GM23338 (cell line): ENCODE data around the gene L3MBTL1. TPM values are rescaled to one million over a fixed set of nuclear protein-coding genes. Genes with fewer than 3 reads are reported as not detected.

Source experiments
- ATAC-seq: fragments of 200-7000 bp; cut with Tn5 transposase; 3 replicates; pipeline ENCODE4 v1.9.1; 2020
- DNase-seq: peaks from one replicate; pipeline ENCODE4 v3.0.0-alpha.2; 2015; ENCODE audit warnings: low spot score
- H2AFZ ChIP-seq: fragments of 200-600 bp; sonication (generic); 2 replicates; pipeline ENCODE4 v1.8.0; 2016; ENCODE audit warnings: antibody characterized with exemption, mild to moderate bottlenecking, moderate library complexity
- H3F3A ChIP-seq: fragments of 200-600 bp; sonication (generic); replicated peaks from 2 replicates; pipeline ENCODE4 v1.8.0; 2017; ENCODE audit warnings: antibody characterized with exemption, mixed run types, low read depth
- H3K27ac ChIP-seq: fragments of 200-600 bp; sonication (generic); 2 replicates; pipeline ENCODE4 v1.6.1; 2016; ENCODE audit warnings: low read depth
- H3K27me3 ChIP-seq: fragments of 200-600 bp; sonication (generic); 2 replicates; pipeline ENCODE4 v1.8.0; 2016; ENCODE audit warnings: mild to moderate bottlenecking, mixed run types, moderate library complexity; ENCODE audit not compliant: insufficient read depth
- H3K36me3 ChIP-seq: fragments of 200-600 bp; sonication (generic); 2 replicates; pipeline ENCODE4 v1.8.0; 2016; ENCODE audit warnings: mild to moderate bottlenecking; ENCODE audit not compliant: insufficient read depth
- H3K4me1 ChIP-seq: fragments of 200-600 bp; sonication (generic); 2 replicates; pipeline ENCODE4 v1.8.0; 2016; ENCODE audit warnings: mild to moderate bottlenecking, moderate library complexity; ENCODE audit not compliant: insufficient read depth
- H3K4me2 ChIP-seq: fragments of 200-600 bp; sonication (generic); 2 replicates; pipeline ENCODE4 v1.7.1; 2017; ENCODE audit warnings: mixed run types
- H3K4me3 ChIP-seq: fragments of 200-600 bp; sonication (generic); 2 replicates; pipeline ENCODE4 v1.6.1; 2016; ENCODE audit warnings: mixed run types
- H3K79me2 ChIP-seq: fragments of 200-600 bp; sonication (generic); replicated peaks from 2 replicates; pipeline ENCODE4 v1.8.0; 2017; ENCODE audit warnings: mild to moderate bottlenecking; ENCODE audit not compliant: insufficient read depth
- H3K9me2 ChIP-seq: fragments of 200-600 bp; sonication (generic); 2 replicates; pipeline ENCODE4 v1.8.0; 2017; ENCODE audit not compliant: insufficient read depth
- H4K20me1 ChIP-seq: fragments of 200-600 bp; sonication (generic); replicated peaks from 2 replicates; pipeline ENCODE4 v1.8.0; 2017; ENCODE audit warnings: mild to moderate bottlenecking; ENCODE audit not compliant: insufficient read depth
- H3K27ac Mint-ChIP-seq: 2 replicates; pipeline ENCODE4 v1.8.0; 2020; ENCODE audit warnings: inconsistent platforms, mild to moderate bottlenecking, moderate library complexity, mixed read lengths
- H3K27me3 Mint-ChIP-seq: 3 replicates; pipeline ENCODE4 v1.8.0; 2022; ENCODE audit warnings: low read depth, mild to moderate bottlenecking, moderate library complexity, mixed read lengths, inconsistent platforms; ENCODE audit not compliant: insufficient read depth, poor library complexity
- H3K36me3 Mint-ChIP-seq: 3 replicates; pipeline ENCODE4 v1.8.0; 2021; ENCODE audit warnings: low read depth, mild to moderate bottlenecking, inconsistent platforms, moderate library complexity, mixed read lengths
- H3K4me1 Mint-ChIP-seq: 3 replicates; pipeline ENCODE4 v1.8.0; 2020; ENCODE audit warnings: mild to moderate bottlenecking, inconsistent platforms, mixed read lengths
- H3K4me3 Mint-ChIP-seq: 3 replicates; pipeline ENCODE4 v1.8.0; 2021; ENCODE audit warnings: moderate library complexity, mild to moderate bottlenecking, inconsistent platforms, mixed read lengths
- H3K9me3 Mint-ChIP-seq: 3 replicates; pipeline ENCODE4 v1.8.0; 2020; ENCODE audit warnings: moderate library complexity, mild to moderate bottlenecking, inconsistent platforms, mixed read lengths
- CREB1 ChIP-seq: fragments of 250-450 bp; sonication (Bioruptor Pico); IDR thresholded peaks from 2 replicates; pipeline ENCODE4 v1.5.0; 2020; ENCODE audit warnings: low read depth, mild to moderate bottlenecking, moderate library complexity
- CTCF ChIP-seq, 2 experiments: fragments of 200-600 bp in 1 of 2; sonication (generic) in 1 of 2; conservative IDR thresholded peaks; 2 replicates each; pipeline versions ENCODE4 v1.5.1 to v1.6.1; 2016 to 2017; ENCODE audit warnings: antibody characterized with exemption in 2 of 2, low read depth in 2 of 2, mild to moderate bottlenecking in 2 of 2, moderate library complexity in 1 of 2
- EZH2 ChIP-seq: fragments of 200-600 bp; sonication (generic); IDR thresholded peaks from one replicate; pipeline ENCODE4 v1.8.0; 2017; ENCODE audit warnings: antibody characterized with exemption, mild to moderate bottlenecking, low read depth; ENCODE audit not compliant: unreplicated experiment
- EZH2phosphoT487 ChIP-seq: fragments of 200-600 bp; sonication (generic); IDR thresholded peaks from one replicate; pipeline ENCODE4 v1.8.1; 2018; ENCODE audit warnings: antibody characterized with exemption; ENCODE audit not compliant: unreplicated experiment
- JUNB ChIP-seq: IDR thresholded peaks from one replicate; pipeline ENCODE4 v1.6.1; 2016; ENCODE audit warnings: antibody characterized with exemption; ENCODE audit not compliant: unreplicated experiment
- NANOG ChIP-seq: IDR thresholded peaks from 2 replicates; pipeline ENCODE4 v1.6.1; 2016; ENCODE audit warnings: antibody characterized with exemption, borderline replicate concordance
- POLR2AphosphoS5 ChIP-seq: IDR thresholded peaks from 2 replicates; pipeline ENCODE4 v1.6.1; 2016; ENCODE audit warnings: antibody characterized with exemption, low read depth
- REST ChIP-seq: IDR thresholded peaks from one replicate; pipeline ENCODE4 v1.6.1; 2018; ENCODE audit warnings: antibody characterized with exemption; ENCODE audit not compliant: unreplicated experiment
- STAT1 ChIP-seq: IDR thresholded peaks from one replicate; pipeline ENCODE4 v1.6.1; 2016; ENCODE audit warnings: antibody characterized with exemption; ENCODE audit not compliant: unreplicated experiment
- ZNF114 ChIP-seq: fragments of 250-450 bp; sonication (Bioruptor Pico); IDR thresholded peaks from 2 replicates; pipeline ENCODE4 v1.5.0; 2020; ENCODE audit warnings: mild to moderate bottlenecking, moderate library complexity
- ZNF331 ChIP-seq: fragments of 250-450 bp; sonication (Bioruptor Pico); IDR thresholded peaks from 2 replicates; pipeline ENCODE4 v1.5.0; 2020; ENCODE audit warnings: low read depth, mild to moderate bottlenecking, moderate library complexity
- ZNF462 ChIP-seq: fragments of 250-450 bp; sonication (Bioruptor Pico); IDR thresholded peaks from 2 replicates; pipeline ENCODE4 v1.5.0; 2020; ENCODE audit warnings: mild to moderate bottlenecking, moderate library complexity
- polyA plus RNA-seq: library from polyadenylated mRNA; unstranded; fragments of >200 nt; fragmentation: Nextera tagmentation; extraction: Ambion mirVana; gene quantifications from 2 replicates; pipeline ENCODE4 v1.2.1, GENCODE V29; 2016
- total RNA-seq: library from RNA; depleted of rRNA; stranded (reverse); fragments of >200 nt; shearing (Covaris generic); gene quantifications from 2 replicates; pipeline ENCODE4 v1.2.3, GENCODE V29; 2014
- TF ChIP-seq, protein P1 (sequence below): IDR thresholded peaks from 2 replicates; pipeline ENCODE4 v1.6.1; 2016; ENCODE audit warnings: antibody characterized with exemption

Gene L3MBTL1
- total and polyA plus RNA-seq, 2 experiments from 2014 or later, result 6.5 to 33.6 TPM

DNA sequence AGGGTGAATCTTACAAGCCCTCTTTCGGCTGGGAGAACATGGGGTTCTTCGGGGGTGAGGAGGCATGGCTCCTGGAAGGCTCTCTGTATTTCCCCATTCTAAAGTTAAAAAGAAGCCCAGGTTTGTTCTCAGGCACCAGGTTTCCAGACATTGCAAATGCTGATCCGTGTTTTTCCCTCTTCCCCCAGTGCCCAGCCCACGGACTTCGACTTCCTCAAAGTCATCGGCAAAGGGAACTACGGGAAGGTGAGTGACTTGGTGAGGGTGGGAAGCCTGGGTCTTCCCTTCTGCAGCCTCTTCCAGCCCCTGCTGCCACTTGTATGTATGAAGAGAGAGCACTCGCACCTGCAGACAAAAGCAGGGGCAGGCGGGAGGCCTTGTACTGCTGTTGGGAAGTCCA is 60.0 kb downstream of the L3MBTL1 start:
- Histone ChIP-seq H3K27me3 (no peaks in the 10 kb centered on the region), H4K20me1 (no peaks in the 10 kb centered on the region), H3K9me2 (no peaks in the 10 kb centered on the region), H3K4me1 (no peaks in the 10 kb centered on the region), H3K27ac (no peak overlapping the region), H3K4me2 (no peak overlapping the region), H3K36me3 (no peaks in the 10 kb centered on the region), H2AFZ (no peak overlapping the region), H3F3A (no peaks in the 10 kb centered on the region), H3K4me3 (no peak overlapping the region), H3K79me2 (no peaks in the 10 kb centered on the region)
- TF ChIP-seq CTCF (conservative IDR thresholded peaks at IDR 0.05; ENCODE audit: low read depth in 2 of 2) (no peak), JUNB (no peak), ZNF331 (CRISPR knock-in tag) (no peak), EZH2phosphoT487 (no peak), EZH2 (no peak), NANOG (no peak), CREB1 (no peak), STAT1 (no peak), POLR2AphosphoS5 (no peak), REST (no peak), ZNF462 (CRISPR knock-in tag) (no peak), ZNF114 (CRISPR knock-in tag) (no peak)
- TF ChIP-seq, protein P1, sequence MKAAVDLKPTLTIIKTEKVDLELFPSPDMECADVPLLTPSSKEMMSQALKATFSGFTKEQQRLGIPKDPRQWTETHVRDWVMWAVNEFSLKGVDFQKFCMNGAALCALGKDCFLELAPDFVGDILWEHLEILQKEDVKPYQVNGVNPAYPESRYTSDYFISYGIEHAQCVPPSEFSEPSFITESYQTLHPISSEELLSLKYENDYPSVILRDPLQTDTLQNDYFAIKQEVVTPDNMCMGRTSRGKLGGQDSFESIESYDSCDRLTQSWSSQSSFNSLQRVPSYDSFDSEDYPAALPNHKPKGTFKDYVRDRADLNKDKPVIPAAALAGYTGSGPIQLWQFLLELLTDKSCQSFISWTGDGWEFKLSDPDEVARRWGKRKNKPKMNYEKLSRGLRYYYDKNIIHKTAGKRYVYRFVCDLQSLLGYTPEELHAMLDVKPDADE, result no peak
- no peaks in the 10 kb centered on the region for H3K4me1 Mint-ChIP-seq
- no peak overlapping the region for H3K4me3 Mint-ChIP-seq
- ATAC-seq, result no peak
- H3K27me3 Mint-ChIP-seq, result peaks cover 1% of the 10 kb centered on the region
- H3K36me3 Mint-ChIP-seq, result no peaks in the 10 kb centered on the region
- H3K9me3 Mint-ChIP-seq, result no peaks in the 10 kb centered on the region; the same call in 2 of the 3 replicates
- no peak overlapping the region for H3K27ac Mint-ChIP-seq
- no peak for DNase-seq
